GM19023 (cell line): ENCODE data around the gene LRBA.

Experiments used
- ATAC-seq: cut with Tn5 transposase; IDR thresholded peaks from one replicate; pipeline ENCODE4 v1.9.1; 2021; ENCODE audit warnings: mild to moderate bottlenecking, moderate library complexity; ENCODE audit not compliant: unreplicated experiment

LRBA gene

DNA sequence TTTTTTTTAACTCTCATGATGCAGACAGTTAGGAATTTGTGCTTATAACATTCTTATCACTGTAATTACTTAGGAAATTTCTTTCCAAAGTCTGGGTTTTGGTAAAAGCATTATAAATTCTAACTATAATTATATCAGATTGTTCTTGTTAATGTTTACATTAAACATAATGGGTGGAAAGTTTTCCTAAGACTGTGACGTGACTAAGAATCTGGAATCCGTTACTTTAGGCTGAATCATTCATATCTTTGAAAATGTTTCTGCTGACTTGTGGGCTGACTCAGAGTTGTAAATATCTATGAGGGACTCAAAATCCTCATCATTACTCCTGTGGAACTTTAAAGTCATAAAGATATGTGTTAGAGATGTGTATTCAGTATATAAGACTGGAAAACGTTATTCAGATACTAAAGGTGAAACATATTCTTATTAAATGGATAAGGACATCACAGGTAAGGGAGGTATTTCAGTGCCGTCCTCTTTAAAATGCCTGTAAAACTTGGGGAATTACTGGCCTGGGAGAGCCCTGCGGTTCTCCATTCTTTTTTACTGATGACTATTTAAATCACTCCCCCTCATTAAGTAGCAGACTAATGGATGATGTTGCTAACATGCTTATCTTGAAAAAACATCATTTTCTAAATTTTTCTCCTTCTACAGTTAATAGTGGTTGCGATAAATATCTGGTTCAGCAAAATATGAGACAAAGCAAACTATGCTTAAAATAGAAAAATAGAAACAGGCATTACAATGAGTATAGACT, 777.8 kb downstream of the LRBA start:
- ATAC-seq: no peak

DNA sequence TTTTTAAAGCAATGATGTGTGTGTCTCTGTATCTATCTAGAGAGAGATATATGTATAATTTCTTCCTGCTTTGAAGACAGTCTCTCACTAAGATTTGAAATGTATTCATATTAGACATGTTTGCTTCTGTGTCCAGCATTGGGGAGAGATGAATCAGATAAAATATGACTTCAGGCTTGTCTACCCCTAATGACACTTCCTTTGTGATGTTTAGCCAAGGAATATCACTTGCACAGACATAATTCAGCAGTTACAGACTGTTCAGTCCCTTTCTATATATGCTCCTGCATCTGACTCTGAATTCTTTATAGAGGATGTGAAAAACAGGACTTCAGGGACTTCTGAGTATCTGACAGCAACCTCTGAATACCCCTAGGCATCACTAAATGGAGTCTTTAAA, 778.5 kb downstream of the LRBA start:
- ATAC-seq: no peak

DNA sequence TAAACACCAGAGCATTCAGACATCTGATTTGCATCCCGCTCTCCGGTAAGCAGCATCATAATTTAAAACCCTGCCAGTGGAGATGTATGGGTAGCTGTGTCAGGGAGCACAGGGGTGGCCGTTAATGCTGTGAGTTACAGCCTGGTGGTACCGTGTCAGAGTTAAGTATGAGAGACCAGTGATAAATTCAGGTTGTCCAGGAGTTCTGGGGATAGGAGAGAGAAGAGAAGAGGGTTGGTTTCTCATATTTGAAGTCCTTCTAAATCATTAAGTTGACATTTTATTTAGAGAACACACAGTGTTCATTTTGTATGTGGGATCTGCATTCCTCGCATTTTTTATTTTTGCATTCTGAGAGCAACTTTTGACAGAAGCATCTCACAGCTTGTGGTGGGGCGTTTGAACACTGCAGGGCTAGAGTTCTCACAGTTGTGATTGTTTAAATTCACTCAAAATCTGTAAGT, 779.2 kb downstream of the LRBA start:
- no peak for ATAC-seq

DNA sequence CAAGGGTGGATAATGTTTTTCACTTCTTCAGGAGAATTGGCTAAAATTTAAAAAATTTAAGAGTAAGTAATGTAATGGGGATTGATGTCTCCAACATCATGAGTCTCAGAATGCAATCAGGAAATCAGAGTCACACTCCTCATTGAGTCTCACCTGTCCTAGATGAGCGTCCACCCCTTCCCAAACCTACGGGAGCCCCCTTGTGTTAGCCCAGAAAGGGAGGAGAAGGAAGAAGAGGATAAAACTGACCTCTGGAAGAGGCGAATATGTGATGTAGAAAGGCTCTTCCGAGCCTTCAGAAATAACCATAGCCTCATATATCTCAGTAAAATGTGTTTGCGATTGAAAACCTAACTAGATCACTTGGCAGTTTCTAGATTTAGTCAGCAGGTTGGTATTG, 779.8 kb downstream of the LRBA start:
- no peak for ATAC-seq

DNA sequence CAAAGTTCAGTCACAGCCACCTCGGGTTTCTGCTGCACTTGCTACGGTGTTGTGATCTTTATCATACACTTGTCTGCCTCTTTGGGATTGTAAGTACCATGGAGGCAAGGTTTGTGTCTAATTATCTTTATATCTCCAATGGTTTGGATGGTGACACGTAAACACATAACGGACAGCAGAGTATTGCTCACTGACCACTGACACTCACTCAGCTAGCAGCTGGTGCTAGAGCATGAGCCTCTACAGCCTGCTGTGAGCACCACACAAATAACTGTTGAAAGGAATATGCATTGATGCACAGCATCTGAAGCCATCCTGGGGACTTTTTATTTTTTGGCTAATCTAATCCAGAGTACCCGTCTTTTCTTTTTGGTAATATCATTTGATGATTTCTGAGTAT, 780.8 kb downstream of the LRBA start:
- no peak for ATAC-seq

DNA sequence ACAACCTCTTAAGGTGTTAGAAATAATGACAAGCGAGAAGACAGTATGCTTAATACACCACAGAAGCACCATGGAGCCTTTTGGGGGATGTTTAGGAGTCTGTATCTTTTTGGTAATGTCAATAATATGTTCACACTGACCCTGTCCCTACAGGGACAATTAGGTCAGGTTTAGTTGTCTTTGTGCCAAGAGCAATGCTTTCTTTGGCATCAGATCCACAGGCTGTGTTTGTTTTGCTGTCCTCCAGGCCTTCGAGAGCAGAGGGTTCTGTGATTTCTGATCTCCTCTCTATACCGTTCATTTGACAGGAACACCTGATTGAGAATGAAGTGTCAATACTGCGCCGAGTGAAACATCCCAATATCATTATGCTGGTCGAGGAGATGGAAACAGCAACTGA, 783.1 kb downstream of the LRBA start:
- ATAC-seq: no peak

DNA sequence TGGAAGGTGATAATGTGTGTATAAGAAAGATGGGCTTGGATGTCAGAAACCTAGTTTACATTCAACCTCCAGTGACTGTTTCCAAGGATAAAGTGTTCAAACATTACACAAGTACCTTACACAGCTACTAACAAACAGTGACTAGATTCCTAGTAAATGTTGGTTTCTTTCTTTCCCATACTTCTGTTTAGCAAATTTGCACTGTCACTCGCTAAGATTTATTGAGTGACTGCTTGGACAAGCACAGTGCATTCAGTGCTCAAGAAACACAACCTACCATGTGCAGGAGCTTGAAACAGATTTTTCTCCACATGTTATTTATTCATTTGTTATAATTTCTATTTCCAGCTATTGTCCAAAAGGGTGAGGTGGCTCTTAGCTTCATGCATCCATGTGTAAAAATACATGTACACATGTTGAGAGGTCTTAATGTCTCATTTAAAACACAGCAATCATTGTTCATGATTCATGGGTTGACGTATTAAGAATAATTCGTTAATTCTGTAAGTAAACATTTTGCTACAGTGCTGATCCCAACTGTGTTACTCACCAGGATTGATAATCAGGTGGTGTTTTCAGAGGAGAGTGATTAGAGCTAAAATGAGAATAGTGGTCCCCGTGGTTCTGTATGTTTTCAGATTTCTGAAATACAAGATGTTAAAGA, 783.8 kb downstream of the LRBA start:
- ATAC-seq: no peak

DNA sequence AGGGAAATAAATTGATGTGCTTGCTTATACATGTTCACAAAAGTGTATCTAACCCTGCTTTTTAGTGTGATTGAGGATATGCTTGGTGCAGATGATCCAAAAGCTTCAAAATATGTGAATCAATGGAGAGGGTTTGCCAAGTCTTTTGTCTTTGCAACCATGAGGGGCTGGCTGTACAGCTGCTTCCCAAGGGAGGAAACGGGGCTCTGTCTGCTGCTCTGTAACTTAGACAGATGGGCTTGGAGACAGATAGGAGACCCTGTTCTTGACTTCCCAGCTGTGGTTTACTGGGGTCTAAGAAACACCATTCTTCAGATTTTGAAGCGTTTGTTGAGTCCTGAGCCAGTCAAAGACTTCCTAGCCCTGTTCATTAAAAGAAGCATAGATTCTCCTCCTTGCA, 784.5 kb downstream of the LRBA start:
- ATAC-seq: no peak

DNA sequence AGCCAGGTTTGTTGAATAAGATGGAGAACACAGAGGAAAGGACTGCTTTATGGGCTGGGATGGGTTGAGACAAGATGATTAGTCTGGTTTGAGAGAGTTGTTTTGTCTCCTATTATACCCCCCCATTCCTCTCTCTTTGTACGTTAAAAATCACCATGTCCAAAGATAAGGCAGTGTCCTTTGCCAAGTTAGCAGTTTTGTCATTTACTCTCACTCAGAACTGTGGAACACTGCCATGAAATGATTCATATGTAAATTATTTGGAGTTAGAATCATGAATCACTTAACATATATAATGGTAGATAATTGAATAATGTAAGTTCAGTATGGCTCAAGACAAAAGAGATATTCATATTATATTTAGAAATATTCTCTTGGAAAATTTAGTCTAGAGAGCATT, 785.6 kb downstream of the LRBA start:
- ATAC-seq: no peak

DNA sequence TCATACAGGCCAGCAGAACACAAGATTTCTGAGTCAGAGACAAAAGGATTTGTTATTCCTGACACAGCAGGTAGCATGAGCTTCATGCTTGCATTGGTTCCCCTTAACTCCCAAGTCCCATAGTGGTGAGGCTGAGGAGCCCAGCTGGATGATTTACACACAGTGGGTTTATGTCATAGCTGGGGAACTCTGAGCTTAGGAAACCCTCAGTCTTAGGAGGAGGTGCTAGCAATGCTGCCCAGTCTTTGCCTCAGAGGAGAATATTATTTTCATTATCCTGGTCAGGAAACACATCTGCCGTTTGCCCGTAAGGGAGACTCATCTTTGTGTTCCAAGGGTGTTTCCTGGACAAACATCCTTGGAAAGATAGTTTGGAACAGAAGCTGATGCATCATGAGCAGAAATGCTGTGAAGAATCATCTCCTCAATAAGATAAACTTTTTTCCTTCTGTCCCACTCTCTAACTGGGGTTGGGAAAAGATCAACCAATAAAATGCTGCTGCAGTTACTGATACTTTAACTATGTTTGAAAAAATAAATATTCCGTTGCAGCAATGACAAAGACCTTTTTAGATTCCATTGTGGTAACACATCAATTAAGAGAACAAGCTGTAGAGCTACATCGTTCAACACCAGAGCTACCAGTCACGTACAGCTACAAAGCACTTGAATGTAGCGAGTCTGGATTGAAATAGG, 790.0 kb downstream of the LRBA start:
- no peak for ATAC-seq

DNA sequence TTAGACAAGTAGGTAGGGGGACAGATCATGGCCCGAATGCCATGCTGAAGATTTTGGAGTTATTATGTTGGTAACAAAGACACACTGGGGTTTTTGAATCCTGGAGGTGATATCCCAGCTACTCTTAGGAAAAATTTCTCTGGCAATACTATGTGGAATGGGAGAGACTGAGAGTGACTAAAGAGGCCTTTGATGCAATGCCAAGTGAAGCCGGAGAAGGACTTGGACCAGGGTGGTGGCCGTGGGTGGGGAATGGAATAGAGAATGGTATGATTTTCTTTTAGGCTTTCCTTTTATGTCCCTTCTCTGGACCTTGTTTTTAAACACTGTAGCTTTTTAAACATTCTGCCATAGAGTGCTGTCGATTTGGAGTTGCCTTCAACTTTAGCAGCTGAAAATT, 795.2 kb downstream of the LRBA start:
- no peak for ATAC-seq

DNA sequence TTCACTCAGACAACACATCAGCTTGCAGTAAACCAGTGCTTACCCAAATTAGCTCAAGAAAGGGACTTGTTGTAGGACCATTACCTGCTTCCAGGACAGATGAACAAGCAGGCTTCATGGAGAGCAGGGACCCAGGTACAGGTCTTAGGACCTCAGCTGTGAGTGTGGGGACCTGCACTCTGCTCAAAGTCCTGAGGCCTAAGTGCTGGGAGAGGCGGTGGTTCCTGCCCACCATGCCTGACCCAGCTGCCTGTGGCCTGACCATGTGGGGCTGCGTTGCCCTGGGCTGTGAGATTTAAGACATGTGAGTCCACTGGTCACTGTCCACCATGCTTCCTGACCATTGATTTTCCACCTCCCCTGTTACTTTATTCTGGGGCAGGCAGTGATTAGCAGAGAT, 796.6 kb downstream of the LRBA start:
- ATAC-seq: no peak

DNA sequence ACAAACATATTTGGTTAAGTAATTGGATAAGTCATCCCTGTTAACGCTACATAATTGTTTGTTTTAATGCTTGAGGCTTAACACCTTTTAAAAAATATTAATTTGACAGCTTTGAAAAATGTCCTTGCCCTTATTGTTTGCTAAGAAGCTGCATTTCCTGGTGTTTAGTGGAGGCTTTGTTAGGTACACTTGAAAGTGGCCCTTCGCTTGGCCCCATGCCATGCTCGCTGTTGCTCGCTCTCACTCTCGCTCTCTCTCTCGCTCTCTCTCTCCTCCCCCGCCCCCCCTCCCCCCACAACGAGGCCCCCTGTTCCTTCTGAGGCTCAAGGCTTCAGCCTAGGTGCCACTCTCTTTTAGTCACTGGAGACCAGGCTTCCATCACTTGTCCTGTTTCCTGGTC, 797.3 kb downstream of the LRBA start:
- ATAC-seq: no peak

DNA sequence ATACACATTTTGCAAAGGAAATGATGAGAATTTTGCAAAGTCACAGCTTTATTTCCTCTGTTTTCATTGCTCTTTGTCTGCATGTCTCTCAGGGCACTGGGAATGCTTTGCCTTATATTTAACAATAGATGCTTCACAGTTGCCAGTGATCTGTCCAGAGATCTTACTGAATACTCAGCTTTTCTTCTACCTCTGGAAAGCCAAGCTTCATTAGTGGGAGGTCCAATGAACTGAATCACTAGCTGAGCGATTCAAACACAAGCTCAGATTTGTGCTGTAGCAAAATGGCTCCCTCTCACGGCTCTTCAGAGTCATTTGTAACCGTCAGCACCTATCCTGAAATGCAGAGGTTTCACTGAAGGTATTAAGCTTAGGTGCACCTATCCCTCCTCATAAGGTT, 797.9 kb downstream of the LRBA start:
- ATAC-seq: no peak

DNA sequence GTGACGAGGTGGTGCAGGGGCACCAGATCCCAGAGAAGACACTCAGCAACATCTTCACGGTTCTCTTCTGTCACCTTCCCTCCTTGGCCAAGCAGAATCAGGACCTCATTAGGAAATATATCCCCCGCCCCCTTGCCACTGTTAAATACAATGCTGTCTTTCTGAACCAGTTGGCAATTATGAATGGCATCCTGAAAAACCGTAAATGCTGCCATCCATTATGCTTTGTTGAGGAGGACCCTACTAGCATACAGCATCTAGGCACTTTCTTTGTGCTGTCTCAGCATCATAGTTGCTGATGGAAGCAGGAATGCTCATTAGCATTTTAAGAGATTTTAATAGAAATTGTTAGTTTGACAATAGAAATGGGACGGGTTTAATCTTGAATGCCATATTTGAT, 798.4 kb downstream of the LRBA start:
- ATAC-seq: no peak

DNA sequence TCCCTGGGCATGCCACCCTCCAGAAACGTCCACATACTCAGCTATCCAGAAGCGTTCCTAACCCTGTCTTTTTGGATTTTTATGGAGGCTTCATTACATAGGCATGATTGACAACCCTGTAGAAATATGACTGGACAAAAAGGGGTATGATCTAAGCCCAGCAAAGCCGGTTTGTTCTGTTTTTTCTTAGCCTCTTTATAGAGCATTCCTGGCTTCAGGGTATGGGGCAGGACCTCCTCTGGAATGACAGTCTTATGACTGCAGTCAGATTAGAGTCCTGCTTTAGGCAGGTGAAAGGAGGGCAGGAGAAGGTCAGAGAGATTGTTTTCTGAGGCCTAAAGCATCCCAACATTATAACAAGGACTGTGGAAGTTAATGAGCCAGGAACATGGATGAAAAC, 799.5 kb downstream of the LRBA start:
- no peak for ATAC-seq
